ENCODE results near the gene MTSS2.

MTSS2 gene

DNA sequence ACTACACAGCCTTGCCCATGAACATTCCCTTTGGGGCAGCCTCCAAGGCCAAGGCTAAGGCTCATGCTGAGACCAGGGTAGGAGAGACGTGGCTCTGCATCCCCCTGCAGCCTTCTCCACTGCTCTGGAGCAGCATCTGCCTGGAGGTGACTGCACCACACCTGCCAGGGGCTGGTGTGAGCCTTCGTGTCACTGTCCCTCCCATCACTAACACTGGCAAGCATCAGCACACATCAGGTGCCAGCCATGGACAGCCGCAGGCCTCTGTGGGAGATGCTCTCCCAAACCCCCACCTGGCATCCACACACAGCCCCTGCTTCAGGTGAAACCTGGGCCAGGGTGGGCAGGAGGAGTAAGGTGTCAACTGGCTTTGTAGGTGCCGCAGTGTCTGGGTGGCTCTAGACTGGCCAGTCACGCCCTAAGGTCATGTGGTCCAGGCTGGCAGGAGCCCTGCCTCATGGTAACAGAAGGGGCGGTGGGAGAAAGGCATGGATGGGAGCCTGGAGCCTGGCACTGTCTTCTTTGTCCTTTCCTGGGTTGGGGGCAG, 18.1 kb upstream of the MTSS2 start:
- DNase-seq, result no peak
- H3K27me3 Mint-ChIP-seq (ENCODE audit: low read depth, poor library complexity), result peaks cover 5% of the 10 kb centered on the region
- peaks cover 5% of the 10 kb centered on the region for H3K36me3 Mint-ChIP-seq (ENCODE audit: low read depth)
- no peak overlapping the region for H3K27ac Mint-ChIP-seq
- H3K4me1 Mint-ChIP-seq, result peaks cover 74% of the 10 kb centered on the region
- H3K4me3 Mint-ChIP-seq, result no peak overlapping the region
- TF ChIP-seq, protein P1, sequence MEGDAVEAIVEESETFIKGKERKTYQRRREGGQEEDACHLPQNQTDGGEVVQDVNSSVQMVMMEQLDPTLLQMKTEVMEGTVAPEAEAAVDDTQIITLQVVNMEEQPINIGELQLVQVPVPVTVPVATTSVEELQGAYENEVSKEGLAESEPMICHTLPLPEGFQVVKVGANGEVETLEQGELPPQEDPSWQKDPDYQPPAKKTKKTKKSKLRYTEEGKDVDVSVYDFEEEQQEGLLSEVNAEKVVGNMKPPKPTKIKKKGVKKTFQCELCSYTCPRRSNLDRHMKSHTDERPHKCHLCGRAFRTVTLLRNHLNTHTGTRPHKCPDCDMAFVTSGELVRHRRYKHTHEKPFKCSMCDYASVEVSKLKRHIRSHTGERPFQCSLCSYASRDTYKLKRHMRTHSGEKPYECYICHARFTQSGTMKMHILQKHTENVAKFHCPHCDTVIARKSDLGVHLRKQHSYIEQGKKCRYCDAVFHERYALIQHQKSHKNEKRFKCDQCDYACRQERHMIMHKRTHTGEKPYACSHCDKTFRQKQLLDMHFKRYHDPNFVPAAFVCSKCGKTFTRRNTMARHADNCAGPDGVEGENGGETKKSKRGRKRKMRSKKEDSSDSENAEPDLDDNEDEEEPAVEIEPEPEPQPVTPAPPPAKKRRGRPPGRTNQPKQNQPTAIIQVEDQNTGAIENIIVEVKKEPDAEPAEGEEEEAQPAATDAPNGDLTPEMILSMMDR (IDR thresholded peaks at IDR 0.05), result no peak
- H3K9me3 Mint-ChIP-seq, result no peaks in the 10 kb centered on the region

DNA sequence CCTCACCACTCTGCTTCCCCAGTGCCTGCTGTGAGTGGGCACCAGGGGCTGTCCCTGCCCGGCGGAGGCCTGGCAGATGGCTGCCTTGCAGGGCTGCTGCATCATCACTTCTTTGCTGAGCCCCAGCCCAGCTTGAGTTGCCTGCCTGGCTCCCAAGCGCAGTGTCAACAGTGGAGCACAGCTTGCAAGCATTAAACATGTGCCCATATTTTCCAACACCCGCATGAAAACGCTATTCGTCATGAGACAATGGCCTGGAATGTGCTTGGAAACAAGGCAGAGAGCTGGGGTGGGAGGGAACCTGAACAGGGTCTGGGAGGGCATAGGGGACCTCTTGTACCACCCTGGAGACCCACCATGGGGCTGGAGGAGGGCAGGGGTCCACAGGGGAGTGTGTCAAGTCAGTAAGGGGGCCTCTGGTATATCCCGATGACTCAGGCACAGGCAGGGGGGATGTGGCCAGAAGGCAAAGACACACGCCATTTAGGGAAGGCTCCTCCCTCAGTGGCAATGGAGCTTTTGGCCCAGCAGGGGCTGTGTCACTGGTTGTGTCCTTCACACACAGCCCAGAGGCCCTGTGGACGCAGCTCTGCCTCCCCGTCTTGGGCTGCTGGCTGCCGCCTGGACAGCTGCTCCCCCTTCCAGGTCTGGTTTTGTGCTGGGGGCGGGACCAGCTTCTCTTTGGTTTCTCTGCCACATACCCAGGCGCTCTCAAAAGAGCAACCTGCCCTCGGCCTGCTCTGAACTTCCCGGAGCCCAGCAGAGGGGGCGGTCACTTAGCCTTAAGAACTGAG, 17.4 kb upstream of the MTSS2 start:
- DNase-seq, result peak; percentile 43
- H3K27me3 Mint-ChIP-seq (ENCODE audit: low read depth, poor library complexity), result peaks cover 5% of the 10 kb centered on the region

DNA sequence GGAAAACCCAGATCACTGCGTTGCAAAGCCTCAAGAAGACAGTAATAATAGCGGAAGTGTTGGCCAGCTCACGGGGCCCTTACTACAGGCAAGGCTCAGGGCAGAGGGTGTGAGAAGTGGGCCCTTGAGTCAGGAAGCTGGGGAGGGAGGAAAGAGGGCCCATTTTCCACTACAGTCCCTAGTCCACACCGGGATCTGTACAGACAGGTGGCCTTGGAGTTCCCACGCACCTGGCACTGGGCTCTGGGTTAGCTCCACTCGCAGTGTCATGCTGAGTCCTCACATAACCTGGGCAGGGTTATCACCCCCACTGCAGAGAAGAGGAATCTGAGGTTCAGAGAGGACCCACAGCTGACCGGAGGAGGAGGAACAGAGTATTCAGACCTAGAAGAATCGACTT, 16.8 kb upstream of the MTSS2 start:
- Mint-ChIP-seq H3K4me1 (peaks cover 62% of the 10 kb centered on the region), H3K36me3 (ENCODE audit: low read depth) (peaks cover 10% of the 10 kb centered on the region), H3K27me3 (ENCODE audit: low read depth, poor library complexity) (peaks cover 5% of the 10 kb centered on the region), H3K9me3 (no peaks in the 10 kb centered on the region), H3K27ac (peak overlapping the region; percentile 85), H3K4me3 (no peak overlapping the region)
- DNase-seq, result no peak
- TF ChIP-seq, protein P1 (IDR thresholded peaks at IDR 0.05), result no peak

More for the DNA sequence above, 17.4 kb upstream of the MTSS2 start:
- Mint-ChIP-seq H3K4me1 (peaks cover 68% of the 10 kb centered on the region), H3K36me3 (ENCODE audit: low read depth) (peaks cover 5% of the 10 kb centered on the region), H3K4me3 (no peak overlapping the region), H3K9me3 (no peaks in the 10 kb centered on the region), H3K27ac (peak overlapping the region; percentile 25)
- TF ChIP-seq, protein P1 (IDR thresholded peaks at IDR 0.05), result no peak

DNA sequence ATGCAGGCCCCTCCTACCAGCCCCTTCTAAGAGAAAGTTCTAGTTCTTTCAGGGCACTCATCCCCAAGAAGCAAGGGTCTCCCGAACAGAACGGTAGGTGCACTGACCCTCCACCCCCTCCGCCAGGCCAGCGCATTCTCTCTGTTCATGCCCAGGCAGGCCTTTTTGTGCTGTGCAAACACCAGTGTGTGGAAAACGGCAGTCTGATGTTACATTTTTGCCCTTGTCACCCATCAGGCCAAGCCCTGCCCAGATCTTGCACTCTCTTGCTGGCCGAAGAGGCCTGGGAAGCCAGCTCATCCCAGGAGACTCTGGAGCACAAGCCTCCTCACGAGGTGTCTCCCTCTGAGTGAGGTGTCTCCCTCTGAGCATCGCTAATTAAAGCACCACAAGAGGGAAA, 16.1 kb upstream of the MTSS2 start:
- Mint-ChIP-seq H3K27me3 (ENCODE audit: low read depth, poor library complexity) (peaks cover 5% of the 10 kb centered on the region), H3K27ac (peak overlapping the region; percentile 98), H3K4me1 (peaks cover 56% of the 10 kb centered on the region), H3K4me3 (no peak overlapping the region), H3K36me3 (ENCODE audit: low read depth) (peaks cover 10% of the 10 kb centered on the region), H3K9me3 (no peaks in the 10 kb centered on the region)
- DNase-seq, result no peak
- TF ChIP-seq, protein P1 (IDR thresholded peaks at IDR 0.05), result no peak

DNA sequence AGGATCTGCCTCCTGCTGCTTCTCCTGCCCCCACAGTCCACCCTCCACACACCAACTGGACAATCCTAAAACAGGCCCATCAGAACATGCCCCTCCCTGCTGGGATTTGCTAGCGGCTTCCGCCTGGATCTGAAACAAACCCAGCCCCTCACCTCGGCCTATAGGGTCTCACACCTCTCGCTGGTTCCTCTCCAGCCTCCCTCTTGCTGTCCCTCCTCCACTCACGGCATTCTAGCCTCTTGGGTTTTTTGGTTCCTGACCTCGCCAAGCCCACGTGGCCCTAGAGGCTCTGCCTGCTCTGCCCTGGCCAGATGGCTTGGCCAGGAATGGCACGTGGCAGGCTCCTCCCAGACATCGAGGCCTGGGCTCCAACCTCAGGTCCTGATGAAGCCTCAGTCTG, 15.7 kb upstream of the MTSS2 start:
- DNase-seq, result no peak
- Mint-ChIP-seq H3K4me1 (peaks cover 52% of the 10 kb centered on the region), H3K9me3 (no peaks in the 10 kb centered on the region), H3K36me3 (ENCODE audit: low read depth) (peaks cover 10% of the 10 kb centered on the region), H3K4me3 (peak overlapping the region; percentile 43), H3K27me3 (ENCODE audit: low read depth, poor library complexity) (peaks cover 5% of the 10 kb centered on the region), H3K27ac (peak overlapping the region; percentile 98)
- TF ChIP-seq, protein P1 (IDR thresholded peaks at IDR 0.05), result no peak

Measured in nephron progenitor cell (in vitro differentiated cells).